Measurements from ENCODE around the gene ZNF566.
A peak's percentile ranks its signal among the peaks of the same experiment; 100 is the strongest.

DNA sequence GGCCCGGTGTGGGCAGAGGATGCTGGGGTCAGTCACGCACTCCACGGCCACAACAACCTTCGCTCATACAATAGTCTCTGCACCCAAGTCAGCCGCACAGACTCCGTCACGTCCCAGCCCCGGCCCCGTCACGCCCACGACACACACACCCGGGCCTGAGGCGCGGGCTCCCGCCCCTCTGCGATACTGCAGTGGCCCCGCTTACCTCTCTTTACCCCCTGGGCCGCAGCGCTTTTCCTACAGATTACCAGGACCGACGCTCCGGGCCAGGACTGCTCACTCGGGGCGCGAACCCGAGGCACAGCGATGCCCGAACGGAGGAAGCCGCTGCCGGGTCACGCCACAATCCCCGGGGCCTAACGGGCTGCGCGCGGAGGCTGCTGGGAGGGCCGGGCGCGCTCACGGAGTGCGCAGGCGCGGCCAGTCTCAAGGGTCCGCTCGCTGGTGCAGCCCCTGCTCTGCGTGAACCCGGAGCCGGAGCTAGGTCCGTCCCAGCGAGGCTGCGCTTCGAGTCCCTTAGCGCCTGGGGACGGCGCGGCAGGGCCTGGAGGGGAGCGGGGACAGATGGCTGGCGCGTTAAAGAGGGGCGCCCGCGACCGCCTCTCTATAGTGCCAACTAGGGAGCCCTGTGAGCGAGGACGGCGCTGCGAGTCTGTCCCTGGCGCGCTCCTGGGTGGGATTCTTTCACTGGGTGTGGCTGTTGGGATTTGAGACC lies 70.9 kb downstream of the ZNF566 start, which contains the start of gene ZFP82:
- TF ChIP-seq POLR2A (IDR thresholded peaks at IDR 0.05; ENCODE audit: low read length) (peak; percentile 45), GATA1 (IDR thresholded peaks at IDR 0.05; ENCODE audit: low read depth, low read length) (no peak)

Measured in erythroblast (primary cell).